Immature natural killer cell (primary cell): ENCODE results near the gene NAA35. TPM values are rescaled to one million over a fixed set of nuclear protein-coding genes. Genes with fewer than 3 reads are reported as not detected.
A peak's percentile ranks its signal among the peaks of the same experiment; 100 is the strongest.

Source experiments
- DNase-seq, 3 donors: peaks; one replicate each; pipeline ENCODE4 v3.0.0; 2022; ENCODE audit warnings: mixed read lengths in 1 of 3
- H3K27ac Mint-ChIP-seq, 6 donors: one replicate each; pipeline ENCODE4 v1.8.0; 2020; ENCODE audit warnings: mixed read lengths in 6 of 6, mild to moderate bottlenecking in 5 of 6, inconsistent platforms in 4 of 6, moderate library complexity in 3 of 6
- H3K27me3 Mint-ChIP-seq, 3 donors: one replicate each; pipeline ENCODE4 v1.8.0; 2020 to 2021; ENCODE audit warnings: low read depth in 3 of 3, mild to moderate bottlenecking in 3 of 3, mixed read lengths in 3 of 3, moderate library complexity in 3 of 3, inconsistent platforms in 1 of 3
- H3K36me3 Mint-ChIP-seq, 3 donors: one replicate each; pipeline ENCODE4 v1.8.0; 2020; ENCODE audit warnings: mixed read lengths in 3 of 3, inconsistent platforms in 2 of 3, mild to moderate bottlenecking in 2 of 3
- H3K4me1 Mint-ChIP-seq, 2 donors: one replicate each; pipeline ENCODE4 v1.8.0; 2020; ENCODE audit warnings: inconsistent platforms in 2 of 2, mild to moderate bottlenecking in 2 of 2, mixed read lengths in 2 of 2, moderate library complexity in 1 of 2
- H3K4me3 Mint-ChIP-seq, 5 donors: one replicate each; pipeline ENCODE4 v1.8.0; 2020; ENCODE audit warnings: mild to moderate bottlenecking in 5 of 5, mixed read lengths in 5 of 5, inconsistent platforms in 3 of 5, moderate library complexity in 3 of 5
- H3K9me3 Mint-ChIP-seq, 6 donors: one replicate each; pipeline ENCODE4 v1.8.0; 2020; ENCODE audit warnings: mild to moderate bottlenecking in 6 of 6, mixed read lengths in 6 of 6, inconsistent platforms in 4 of 6, moderate library complexity in 3 of 6
- polyA plus RNA-seq, 3 donors: library from polyadenylated mRNA; unstranded; fragments of 300-500 nt; fragmentation: Illumina TruSeq; gene quantifications; one replicate each; pipeline ENCODE4 v1.2.3, GENCODE V29; 2021

Gene NAA35
- polyA plus RNA-seq, 3 donors from 2014 or later = 9.1 to 15.2 (median 12.8) TPM

GRCh38 chr9:86069206-86069869 lies 128.4 kb downstream of the NAA35 start:
- H3K27ac Mint-ChIP-seq = peak overlapping the region in 1 of 6 donors; percentile 26
- H3K4me3 Mint-ChIP-seq = no peak overlapping the region
- peaks cover 0 to 5% (median 2%) of the 10 kb centered on the region in 3 donors for H3K27me3 Mint-ChIP-seq
- no peak for DNase-seq
- H3K9me3 Mint-ChIP-seq = no peaks in the 10 kb centered on the region
- H3K4me1 Mint-ChIP-seq = peaks cover 10 to 15% of the 10 kb centered on the region in 2 donors
- H3K36me3 Mint-ChIP-seq = peaks cover 0 to 6% (median 0%) of the 10 kb centered on the region in 3 donors

Other genes starting within 250 kb of the NAA35 start
- 10 to 100 TPM; 48.6 to 58.5 (median 55.2) TPM for gene AGTPBP1, start 199.2 kb upstream of the NAA35 start, polyA plus RNA-seq
- 10 to 100 TPM; 16.3 to 33.8 (median 17.6) TPM for gene GOLM1, start 158.4 kb downstream of the NAA35 start, polyA plus RNA-seq